HEK293 (cell line): ENCODE results near the gene PRKG1.

Experiments used
- CTCF ChIA-PET: fragments of 350-600 bp; formaldehyde crosslinking; extraction: SDS; loops from one replicate; lab custom pipeline; 2021; ENCODE audit warnings: antibody characterized with exemption; lab: Yijun Ruan, JAX
- POLR2A ChIA-PET: fragments of 300-600 bp; formaldehyde crosslinking; extraction: SDS; loops from one replicate; lab custom pipeline; 2020; ENCODE audit warnings: antibody characterized with exemption, inconsistent platforms; lab: Yijun Ruan, JAX
- H3K27ac ChIP-seq: fragments of 200-500 bp; sonication (Bioruptor generic); 2 replicates; pipeline ENCODE4 v1.5.1; 2014; ENCODE audit warnings: low read depth, low read length, control low read depth, inconsistent platforms; ENCODE audit errors: extremely low read depth
- H3K36me3 ChIP-seq, 2 experiments: fragments of 200-500 bp in 1 of 2; sonication (Bioruptor generic) in 1 of 2; 1 replicate in 1 of 2; 2 replicates in 1 of 2; pipeline ENCODE4 v1.5.1; 2014 to 2017; ENCODE audit warnings: inconsistent platforms in 2 of 2, low read length in 2 of 2; ENCODE audit not compliant: control insufficient read depth in 2 of 2, insufficient read depth in 1 of 2
- H3K4me1 ChIP-seq: fragments of 200-500 bp; sonication (Bioruptor generic); 2 replicates; pipeline ENCODE4 v1.5.1; 2014; ENCODE audit warnings: mild to moderate bottlenecking, low read length, inconsistent platforms; ENCODE audit not compliant: control insufficient read depth, insufficient read depth
- H3K4me3 ChIP-seq: 2 replicates; pipeline ENCODE4 v1.5.1; 2011; ENCODE audit warnings: low read depth, mild to moderate bottlenecking, control low read depth, low read length, moderate library complexity
- H3K9me3 ChIP-seq: fragments of 200-500 bp; sonication (Bioruptor generic); 2 replicates; pipeline ENCODE4 v1.5.1; 2014; ENCODE audit warnings: low read depth, low read length, inconsistent platforms; ENCODE audit not compliant: control insufficient read depth, insufficient read depth
- CTCF ChIP-seq: fragments of 450-650 bp; formaldehyde crosslinking; IDR thresholded peaks from 2 replicates; pipeline ENCODE4 v1.5.1; 2016; ENCODE audit warnings: missing biosample characterization, missing genetic modification characterization
- HIC1 ChIP-seq: fragments of 450-650 bp; formaldehyde crosslinking; IDR thresholded peaks from 2 replicates; pipeline ENCODE4 v1.5.1; 2016; ENCODE audit warnings: missing biosample characterization, missing genetic modification characterization
- HOXC10 ChIP-seq: sonication (generic); formaldehyde crosslinking; IDR thresholded peaks from 2 replicates; pipeline ENCODE4 v1.8.1; 2023; ENCODE audit warnings: mild to moderate bottlenecking, missing genetic modification reagents
- REPIN1 ChIP-seq: fragments of 450-650 bp; formaldehyde crosslinking; IDR thresholded peaks from 2 replicates; pipeline ENCODE4 v1.5.1; 2017; ENCODE audit warnings: missing biosample characterization, missing genetic modification characterization, low read depth
- ZBTB44 ChIP-seq: fragments of 450-650 bp; IDR thresholded peaks from 2 replicates; pipeline ENCODE4 v1.5.1; 2018; ENCODE audit warnings: missing biosample characterization, mild to moderate bottlenecking, missing genetic modification characterization
- ZBTB6 ChIP-seq: fragments of 450-650 bp; formaldehyde crosslinking; IDR thresholded peaks from 2 replicates; pipeline ENCODE4 v1.5.1; 2017; ENCODE audit warnings: missing biosample characterization, missing genetic modification characterization
- ZNF121 ChIP-seq: fragments of 450-650 bp; formaldehyde crosslinking; IDR thresholded peaks from 2 replicates; pipeline ENCODE4 v1.5.1; 2016; ENCODE audit warnings: missing biosample characterization, missing genetic modification characterization
- ZNF146 ChIP-seq: fragments of 450-650 bp; formaldehyde crosslinking; IDR thresholded peaks from 2 replicates; pipeline ENCODE4 v1.5.1; 2016; ENCODE audit warnings: missing biosample characterization, missing genetic modification characterization
- ZNF155 ChIP-seq: fragments of 450-650 bp; formaldehyde crosslinking; IDR thresholded peaks from 2 replicates; pipeline ENCODE4 v1.5.1; 2016; ENCODE audit warnings: missing biosample characterization, missing genetic modification characterization
- ZNF16 ChIP-seq: fragments of 450-650 bp; formaldehyde crosslinking; IDR thresholded peaks from 2 replicates; pipeline ENCODE4 v1.5.1; 2016; ENCODE audit warnings: low read depth, missing biosample characterization, missing genetic modification characterization
- ZNF202 ChIP-seq: fragments of 450-650 bp; formaldehyde crosslinking; IDR thresholded peaks from 2 replicates; pipeline ENCODE4 v1.5.1; 2016; ENCODE audit warnings: missing biosample characterization, missing genetic modification characterization, borderline replicate concordance
- ZNF26 ChIP-seq: fragments of 450-650 bp; formaldehyde crosslinking; IDR thresholded peaks from 2 replicates; pipeline ENCODE4 v1.5.1; 2016; ENCODE audit warnings: missing biosample characterization, missing genetic modification characterization
- ZNF274 ChIP-seq, 2 experiments: fragments of 200-500 bp in 1 of 2; fragments of 450-650 bp in 1 of 2; sonication (Bioruptor generic) in 1 of 2; formaldehyde crosslinking in 1 of 2; IDR thresholded peaks; 2 replicates each; pipeline versions ENCODE4 v1.5.1 to v1.6.1; 2014 to 2016; ENCODE audit warnings: borderline replicate concordance in 1 of 2, inconsistent platforms in 1 of 2, low read length in 1 of 2, missing biosample characterization in 1 of 2, missing genetic modification characterization in 1 of 2
- ZNF354C ChIP-seq: fragments of 450-650 bp; formaldehyde crosslinking; IDR thresholded peaks from 2 replicates; pipeline ENCODE4 v1.5.1; 2016; ENCODE audit warnings: missing biosample characterization, missing genetic modification characterization, low read depth, borderline replicate concordance
- ZNF366 ChIP-seq: fragments of 450-650 bp; formaldehyde crosslinking; conservative IDR thresholded peaks from 2 replicates; pipeline ENCODE4 v1.5.1; 2016; ENCODE audit warnings: missing biosample characterization, missing genetic modification characterization
- ZNF549 ChIP-seq: fragments of 450-650 bp; IDR thresholded peaks from 2 replicates; pipeline ENCODE4 v1.5.1; 2018; ENCODE audit warnings: missing biosample characterization, missing genetic modification characterization, mild to moderate bottlenecking, inconsistent platforms, moderate library complexity
- ZNF610 ChIP-seq: fragments of 450-650 bp; formaldehyde crosslinking; IDR thresholded peaks from 2 replicates; pipeline ENCODE4 v1.5.1; 2016; ENCODE audit warnings: missing biosample characterization, missing genetic modification characterization, borderline replicate concordance
- ZNF670 ChIP-seq: fragments of 450-650 bp; formaldehyde crosslinking; IDR thresholded peaks from 2 replicates; pipeline ENCODE4 v1.5.1; 2016; ENCODE audit warnings: missing biosample characterization, missing genetic modification characterization, low read depth
- ZNF776 ChIP-seq: fragments of 450-650 bp; formaldehyde crosslinking; IDR thresholded peaks from 2 replicates; pipeline ENCODE4 v1.5.0; 2017; ENCODE audit warnings: missing biosample characterization, missing genetic modification characterization, borderline replicate concordance
- ZNF830 ChIP-seq: fragments of 450-650 bp; IDR thresholded peaks from 2 replicates; pipeline ENCODE4 v1.5.0; 2018; ENCODE audit warnings: missing biosample characterization, missing genetic modification characterization, low read depth, mild to moderate bottlenecking, moderate library complexity
- ZSCAN16 ChIP-seq: fragments of 450-650 bp; formaldehyde crosslinking; IDR thresholded peaks from 2 replicates; pipeline ENCODE4 v1.5.1; 2016; ENCODE audit warnings: missing biosample characterization, missing genetic modification characterization
- ZSCAN23 ChIP-seq: fragments of 450-650 bp; formaldehyde crosslinking; IDR thresholded peaks from 2 replicates; pipeline ENCODE4 v1.5.1; 2016; ENCODE audit warnings: missing biosample characterization, missing genetic modification characterization

Gene PRKG1

GRCh38 chr10:52115823-52116222 lies 1041.5 kb downstream of the PRKG1 start:
- CTCF ChIA-PET, result no interaction called here
- no peaks in the 10 kb centered on the region for H3K36me3 ChIP-seq
- H3K4me3 ChIP-seq, result no peak overlapping the region
- POLR2A ChIA-PET, result no interaction called here
- no peak overlapping the region for H3K27ac ChIP-seq
- TF ChIP-seq ZBTB6 (no peak), ZNF202 (tag by site-specific recombination) (no peak), ZNF610 (no peak), ZBTB44 (tag by site-specific recombination) (no peak), ZNF549 (tag by site-specific recombination) (peak; percentile 90), ZSCAN16 (tag by site-specific recombination) (no peak)
- no peaks in the 10 kb centered on the region for H3K4me1 ChIP-seq
- H3K9me3 ChIP-seq, result no peaks in the 10 kb centered on the region

GRCh38 chr10:52119507-52119906 lies 1045.2 kb downstream of the PRKG1 start:
- ChIA-PET CTCF (no interaction called here), POLR2A (no interaction called here)
- Histone ChIP-seq H3K4me3 (no peak overlapping the region), H3K27ac (no peak overlapping the region), H3K9me3 (no peaks in the 10 kb centered on the region), H3K4me1 (no peaks in the 10 kb centered on the region), H3K36me3 (no peaks in the 10 kb centered on the region)
- no peak for TF ChIP-seq ZNF121 (tag by site-specific recombination)
- TF ChIP-seq ZNF146 (tag by site-specific recombination), result no peak
- TF ChIP-seq HOXC10 (CRISPR knock-in tag), result no peak
- TF ChIP-seq ZNF274 (IDR thresholded peaks at IDR 0.05; ENCODE audit: low read length), result no peak
- no peak for TF ChIP-seq ZNF274 (tag by site-specific recombination; IDR thresholded peaks at IDR 0.05; ENCODE audit: borderline replicate concordance)
- TF ChIP-seq ZNF776 (tag by site-specific recombination), result no peak
- no peak for TF ChIP-seq HIC1
- TF ChIP-seq CTCF (tag by site-specific recombination), result no peak
- no peak for TF ChIP-seq ZNF155 (tag by site-specific recombination)
- no peak for TF ChIP-seq ZNF26 (tag by site-specific recombination)
- TF ChIP-seq ZNF366 (tag by site-specific recombination), result no peak
- no peak for TF ChIP-seq ZSCAN23 (tag by site-specific recombination)
- no peak for TF ChIP-seq ZBTB44 (tag by site-specific recombination)
- TF ChIP-seq ZNF670 (tag by site-specific recombination), result no peak
- no peak for TF ChIP-seq REPIN1
- TF ChIP-seq ZNF354C (tag by site-specific recombination), result no peak
- no peak for TF ChIP-seq ZNF830 (tag by site-specific recombination)
- no peak for TF ChIP-seq ZNF16 (tag by site-specific recombination)
